ENCODE measurements around the gene TOP3B.

DNA sequence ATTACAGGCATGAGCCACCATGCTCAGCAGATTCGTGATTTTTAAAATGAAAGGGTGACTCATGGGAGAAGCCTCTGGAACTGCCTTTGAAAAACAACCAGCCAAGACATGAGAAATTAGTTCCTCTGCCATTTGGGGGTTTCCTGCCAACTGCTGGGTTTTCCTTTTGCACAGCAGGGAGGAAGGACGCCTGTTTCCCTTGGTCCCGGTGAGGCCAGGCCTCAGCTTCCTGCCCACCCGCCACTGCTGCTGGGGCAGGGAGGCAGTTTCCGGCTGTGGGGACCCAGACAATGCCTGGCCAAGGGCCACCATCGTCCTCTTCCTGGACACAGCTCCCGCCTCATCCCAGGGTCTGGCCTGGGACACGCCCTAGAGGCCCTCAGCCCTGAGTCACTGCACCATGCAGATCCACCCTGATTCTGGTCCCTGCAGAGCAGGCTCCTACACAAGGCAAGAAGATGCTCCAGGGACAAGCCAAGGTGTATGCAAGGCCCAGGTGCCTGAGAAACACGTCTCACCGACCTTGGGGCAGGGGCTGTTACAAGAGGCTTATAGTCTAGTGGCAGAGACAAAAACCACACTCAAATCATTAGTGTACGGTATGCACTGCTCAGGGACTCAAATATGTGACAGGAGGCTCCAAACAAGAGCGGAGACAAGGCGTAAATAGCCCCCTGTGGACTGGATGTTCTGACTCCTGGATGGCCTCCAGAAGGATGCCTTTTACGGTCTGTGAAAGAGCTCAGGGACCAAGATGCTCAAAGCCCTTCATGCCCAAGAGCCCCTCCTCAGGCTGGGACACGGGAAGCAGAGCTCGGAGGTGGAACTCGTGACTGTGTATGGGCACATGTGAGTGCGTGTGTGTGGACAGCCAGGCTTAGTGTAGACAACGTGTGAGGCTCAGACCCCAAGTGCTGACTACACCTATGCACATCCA lies 39.9 kb downstream of the TOP3B start:
- TF ChIP-seq, protein P1, sequence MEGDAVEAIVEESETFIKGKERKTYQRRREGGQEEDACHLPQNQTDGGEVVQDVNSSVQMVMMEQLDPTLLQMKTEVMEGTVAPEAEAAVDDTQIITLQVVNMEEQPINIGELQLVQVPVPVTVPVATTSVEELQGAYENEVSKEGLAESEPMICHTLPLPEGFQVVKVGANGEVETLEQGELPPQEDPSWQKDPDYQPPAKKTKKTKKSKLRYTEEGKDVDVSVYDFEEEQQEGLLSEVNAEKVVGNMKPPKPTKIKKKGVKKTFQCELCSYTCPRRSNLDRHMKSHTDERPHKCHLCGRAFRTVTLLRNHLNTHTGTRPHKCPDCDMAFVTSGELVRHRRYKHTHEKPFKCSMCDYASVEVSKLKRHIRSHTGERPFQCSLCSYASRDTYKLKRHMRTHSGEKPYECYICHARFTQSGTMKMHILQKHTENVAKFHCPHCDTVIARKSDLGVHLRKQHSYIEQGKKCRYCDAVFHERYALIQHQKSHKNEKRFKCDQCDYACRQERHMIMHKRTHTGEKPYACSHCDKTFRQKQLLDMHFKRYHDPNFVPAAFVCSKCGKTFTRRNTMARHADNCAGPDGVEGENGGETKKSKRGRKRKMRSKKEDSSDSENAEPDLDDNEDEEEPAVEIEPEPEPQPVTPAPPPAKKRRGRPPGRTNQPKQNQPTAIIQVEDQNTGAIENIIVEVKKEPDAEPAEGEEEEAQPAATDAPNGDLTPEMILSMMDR (conservative IDR thresholded peaks at IDR 0.05; ENCODE audit: low read depth, low read length): no peak
- TF ChIP-seq EZH2 (IDR thresholded peaks at IDR 0.05; ENCODE audit: low read length, unreplicated experiment) (no peak), EZH2phosphoT487 (IDR thresholded peaks at IDR 0.05; ENCODE audit: borderline replicate concordance, low read length) (no peak)

Measured in PC-3 (cell line).